ENCODE results near the gene GPC3.

DNA sequence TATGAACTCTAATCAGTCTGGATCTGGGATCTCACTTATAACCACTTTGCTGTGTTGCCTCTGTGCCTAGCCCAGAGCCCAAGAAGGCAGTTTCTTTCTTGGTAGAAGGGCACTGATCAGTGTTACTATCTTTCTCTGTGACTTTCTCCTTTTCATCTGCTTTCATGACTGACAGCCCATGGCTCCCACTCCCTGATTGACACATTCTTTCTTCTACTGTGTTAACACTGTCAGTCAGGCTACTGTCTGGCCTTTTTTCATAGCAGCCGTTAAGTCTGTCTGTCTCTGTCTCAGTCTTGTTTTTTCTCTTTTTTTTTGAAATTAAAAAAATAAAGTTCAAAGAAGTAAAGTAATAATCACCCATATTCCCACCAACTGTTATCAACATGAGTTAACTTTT is 210.6 kb downstream of the GPC3 start:
- no peak for TF ChIP-seq POLR2A (IDR thresholded peaks at IDR 0.05)
- TF ChIP-seq, protein P1, sequence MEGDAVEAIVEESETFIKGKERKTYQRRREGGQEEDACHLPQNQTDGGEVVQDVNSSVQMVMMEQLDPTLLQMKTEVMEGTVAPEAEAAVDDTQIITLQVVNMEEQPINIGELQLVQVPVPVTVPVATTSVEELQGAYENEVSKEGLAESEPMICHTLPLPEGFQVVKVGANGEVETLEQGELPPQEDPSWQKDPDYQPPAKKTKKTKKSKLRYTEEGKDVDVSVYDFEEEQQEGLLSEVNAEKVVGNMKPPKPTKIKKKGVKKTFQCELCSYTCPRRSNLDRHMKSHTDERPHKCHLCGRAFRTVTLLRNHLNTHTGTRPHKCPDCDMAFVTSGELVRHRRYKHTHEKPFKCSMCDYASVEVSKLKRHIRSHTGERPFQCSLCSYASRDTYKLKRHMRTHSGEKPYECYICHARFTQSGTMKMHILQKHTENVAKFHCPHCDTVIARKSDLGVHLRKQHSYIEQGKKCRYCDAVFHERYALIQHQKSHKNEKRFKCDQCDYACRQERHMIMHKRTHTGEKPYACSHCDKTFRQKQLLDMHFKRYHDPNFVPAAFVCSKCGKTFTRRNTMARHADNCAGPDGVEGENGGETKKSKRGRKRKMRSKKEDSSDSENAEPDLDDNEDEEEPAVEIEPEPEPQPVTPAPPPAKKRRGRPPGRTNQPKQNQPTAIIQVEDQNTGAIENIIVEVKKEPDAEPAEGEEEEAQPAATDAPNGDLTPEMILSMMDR (IDR thresholded peaks at IDR 0.05), result no peak

Measured in stomach (tissue), 4 donors.